Breast epithelium (tissue), 4 donors: Measurements from ENCODE around the gene CRTC3. TPM values are rescaled to one million over a fixed set of nuclear protein-coding genes. Genes with fewer than 3 reads are reported as not detected.

Experiments used
- DNase-seq, 2 donors: peaks; one replicate each; pipeline ENCODE4 v3.0.0-alpha.2; 2019; ENCODE audit warnings: low spot score in 2 of 2
- H3K27ac ChIP-seq, 2 donors: fragments of 200-600 bp; sonication (generic) in 1 of 2; one replicate each; pipeline ENCODE4 v1.5.1; 2016 to 2019; ENCODE audit warnings: mild to moderate bottlenecking in 1 of 2
- H3K27me3 ChIP-seq, 2 donors: fragments of 200-600 bp; sonication (generic) in 1 of 2; one replicate each; pipeline versions ENCODE4 v1.5.1 to v1.6.0; 2017 to 2019; ENCODE audit warnings: control low read depth in 1 of 2, mild to moderate bottlenecking in 1 of 2
- H3K36me3 ChIP-seq: fragments of 200-600 bp; one replicate; pipeline ENCODE4 v1.5.1; 2019
- H3K4me1 ChIP-seq, 2 donors: fragments of 200-600 bp; sonication (generic); one replicate each; pipeline ENCODE4 v1.5.1; 2016 to 2019; ENCODE audit warnings: control low read depth in 1 of 2
- H3K4me3 ChIP-seq, 3 donors: fragments of 200-600 bp; sonication (generic); 1 replicate in 2 of 3; 2 replicates in 1 of 3; pipeline ENCODE4 v1.5.1; 2016 to 2019; ENCODE audit warnings: mild to moderate bottlenecking in 3 of 3, moderate library complexity in 2 of 3
- H3K9me3 ChIP-seq, 2 donors: fragments of 200-600 bp; sonication (generic) in 1 of 2; one replicate each; pipeline ENCODE4 v1.5.1; 2016 to 2019; ENCODE audit warnings: control low read depth in 1 of 2
- CTCF ChIP-seq, 3 donors: fragments of 450-650 bp; IDR thresholded peaks; one replicate each; pipeline ENCODE4 v1.5.1; 2016 to 2017; ENCODE audit warnings: antibody characterized with exemption in 3 of 3, mild to moderate bottlenecking in 3 of 3, moderate library complexity in 3 of 3
- POLR2A ChIP-seq: fragments of 450-650 bp; IDR thresholded peaks from one replicate; pipeline ENCODE4 v1.6.1; 2016; ENCODE audit warnings: antibody characterized with exemption, mild to moderate bottlenecking, moderate library complexity
- POLR2AphosphoS5 ChIP-seq, 3 donors: sonication (generic); formaldehyde crosslinking; IDR thresholded peaks; one replicate each; pipeline ENCODE4 v1.6.1; 2017; ENCODE audit warnings: antibody characterized with exemption in 3 of 3
- intact Hi-C: fragments of 100-400 bp; cut with DNase I; formaldehyde crosslinking; loops from one replicate; pipeline ENCODE4 v1.15.1; 2023; ENCODE audit warnings: low total_unique reads
- total RNA-seq, 3 donors: library from RNA; depleted of rRNA; stranded (reverse); fragments of >200 nt; gene quantifications; one replicate each; pipeline ENCODE4 v1.1.0, GENCODE V29; 2016

Gene CRTC3
- total RNA-seq, 3 donors from 2014 or later, result 29.4 to 40.6 (median 36.2) TPM

DNA sequence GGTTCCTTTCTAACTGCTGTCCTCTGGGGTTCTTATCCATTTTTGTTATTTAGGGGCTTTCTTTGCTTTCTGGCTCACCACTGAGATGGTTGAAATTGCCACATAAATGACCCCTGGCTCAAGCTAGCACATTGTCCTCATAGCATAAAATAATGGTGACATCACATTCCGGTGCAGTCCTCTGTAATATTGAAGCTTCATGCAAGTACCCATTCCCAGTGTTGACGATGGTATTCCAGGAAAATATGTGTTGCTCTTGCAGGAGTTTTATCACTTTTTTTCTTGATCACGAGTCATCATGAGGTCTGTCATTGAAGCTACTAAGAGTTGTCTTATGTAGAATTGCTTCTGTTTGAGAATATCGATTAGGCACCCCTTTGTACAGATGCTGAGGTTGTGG is 56.1 kb downstream of the CRTC3 start:
- Histone ChIP-seq H3K27me3 (no peaks in the 10 kb centered on the region), H3K4me1 (no peaks in the 10 kb centered on the region), H3K36me3 (no peaks in the 10 kb centered on the region), H3K4me3 (no peak overlapping the region), H3K27ac (no peak overlapping the region), H3K9me3 (no peaks in the 10 kb centered on the region)
- no peak for DNase-seq
- no peak for TF ChIP-seq CTCF (IDR thresholded peaks at IDR 0.05)
- no peak for TF ChIP-seq POLR2AphosphoS5 (IDR thresholded peaks at IDR 0.05)
- no peak for TF ChIP-seq POLR2A
- intact Hi-C loops, result no loop called here

DNA sequence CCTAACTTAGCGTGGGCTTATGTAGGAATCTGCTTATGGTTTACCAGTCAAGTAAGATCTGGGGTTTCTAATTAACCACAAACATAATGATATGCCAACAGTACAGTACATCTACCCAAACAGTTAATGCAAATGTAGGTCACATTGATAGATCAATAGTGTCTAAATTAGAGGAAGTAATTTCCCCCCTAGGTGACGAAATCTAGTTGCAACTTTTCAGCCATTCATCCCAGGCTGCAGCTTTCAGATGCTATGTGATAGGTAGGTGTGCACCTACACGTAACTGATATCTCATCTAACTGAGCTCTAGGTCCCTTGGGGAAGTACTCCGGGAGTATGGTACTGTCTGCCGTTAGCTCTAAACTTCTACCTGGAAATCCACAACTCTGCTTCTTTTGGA is 57.2 kb downstream of the CRTC3 start:
- no peak for DNase-seq
- H3K27ac ChIP-seq, result no peak overlapping the region
- TF ChIP-seq POLR2AphosphoS5 (IDR thresholded peaks at IDR 0.05), result no peak
- no peak for TF ChIP-seq CTCF (IDR thresholded peaks at IDR 0.05)
- TF ChIP-seq POLR2A, result no peak
- no peak overlapping the region for H3K4me3 ChIP-seq
- H3K27me3 ChIP-seq, result no peaks in the 10 kb centered on the region
- intact Hi-C loops, result no loop called here
- no peaks in the 10 kb centered on the region for H3K36me3 ChIP-seq
- H3K9me3 ChIP-seq, result no peaks in the 10 kb centered on the region
- no peaks in the 10 kb centered on the region for H3K4me1 ChIP-seq

- intact Hi-C loops, result no loop called here
- TF ChIP-seq POLR2AphosphoS5 (IDR thresholded peaks at IDR 0.05) (no peak), POLR2A (no peak), CTCF (IDR thresholded peaks at IDR 0.05) (no peak)
- no peak for DNase-seq
- Histone ChIP-seq H3K4me1 (no peaks in the 10 kb centered on the region), H3K4me3 (no peak overlapping the region), H3K27ac (no peak overlapping the region), H3K9me3 (no peaks in the 10 kb centered on the region), H3K36me3 (no peaks in the 10 kb centered on the region), H3K27me3 (no peaks in the 10 kb centered on the region)
Observed at GRCh38 chr15:90588427-90588826, 58.7 kb downstream of the CRTC3 start.

GRCh38 chr15:90591524-90591923 is 61.8 kb downstream of the CRTC3 start:
- H3K27ac ChIP-seq, result no peak overlapping the region
- H3K4me1 ChIP-seq, result no peaks in the 10 kb centered on the region
- intact Hi-C loops, result loop anchor here (10.0 kb wide), 1 partner anchor 57 kb away; no protein-coding TSS in a partner anchor
- no peaks in the 10 kb centered on the region for H3K9me3 ChIP-seq
- DNase-seq, result no peak
- H3K4me3 ChIP-seq, result no peak overlapping the region
- no peaks in the 10 kb centered on the region for H3K36me3 ChIP-seq
- no peaks in the 10 kb centered on the region for H3K27me3 ChIP-seq
- TF ChIP-seq POLR2AphosphoS5 (IDR thresholded peaks at IDR 0.05), result no peak
- TF ChIP-seq CTCF (IDR thresholded peaks at IDR 0.05), result no peak
- no peak for TF ChIP-seq POLR2A

DNA sequence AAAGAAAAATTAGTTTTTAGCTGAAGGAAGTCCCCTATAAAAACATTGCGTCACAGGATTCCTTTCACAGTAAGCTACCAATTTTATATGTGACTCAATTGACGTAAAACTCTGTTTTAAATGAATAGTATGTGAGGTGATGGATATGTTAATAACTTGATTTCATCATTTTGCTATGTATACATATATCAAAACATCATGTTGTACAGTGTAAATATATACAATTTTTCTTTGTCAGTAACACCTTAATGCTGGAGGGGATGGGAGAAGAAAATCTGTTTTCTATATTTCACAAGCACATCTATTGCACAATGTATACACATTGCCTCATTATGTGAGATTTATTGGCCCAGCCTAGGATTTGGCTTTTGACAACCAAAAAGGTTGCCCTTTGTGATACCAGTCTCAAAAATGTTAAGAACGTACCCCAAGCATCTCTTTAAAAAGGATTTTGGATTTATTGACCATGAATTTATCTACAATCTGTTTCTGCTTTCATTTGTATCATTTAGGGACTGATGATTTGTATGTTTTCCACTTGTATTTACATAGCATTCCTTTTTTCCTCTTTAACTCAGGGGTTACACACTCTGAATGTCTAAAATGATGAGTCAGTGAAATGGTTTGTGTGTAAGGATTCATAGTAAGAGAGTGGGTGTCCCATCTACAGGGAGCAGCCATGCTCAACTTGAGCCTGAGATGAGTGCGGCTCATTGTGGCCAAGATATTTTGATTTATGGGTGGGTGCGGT is 62.6 kb downstream of the CRTC3 start:
- Histone ChIP-seq H3K27me3 (no peaks in the 10 kb centered on the region), H3K9me3 (no peaks in the 10 kb centered on the region), H3K4me1 (no peaks in the 10 kb centered on the region), H3K27ac (peak overlapping the region in 1 of 2 donors; percentile 54), H3K4me3 (no peak overlapping the region), H3K36me3 (no peaks in the 10 kb centered on the region)
- TF ChIP-seq POLR2AphosphoS5 (IDR thresholded peaks at IDR 0.05) (no peak), POLR2A (no peak), CTCF (IDR thresholded peaks at IDR 0.05) (no peak)
- no peak for DNase-seq
- intact Hi-C loops, result loop anchor here (10.0 kb wide), 1 partner anchor 58 kb away; no protein-coding TSS in a partner anchor
